Bronchial epithelial cell (primary cell): ENCODE results near the gene SLC7A6. TPM values are rescaled to one million over a fixed set of nuclear protein-coding genes. Genes with fewer than 3 reads are reported as not detected.

Source experiments
- DNase-seq: peaks from one replicate; pipeline ENCODE4 v3.0.0-alpha.2; 2010; ENCODE audit warnings: low read depth
- FAIRE-seq: peaks from 2 replicates; lab custom pipeline; 2011; peaks lifted over from hg19 to GRCh38; lab: Jason Lieb, UNC
- H3K27me3 ChIP-seq: 2 replicates; pipeline ENCODE4 v1.5.1; 2011; ENCODE audit warnings: low read length; ENCODE audit not compliant: control insufficient read depth, insufficient read depth
- H3K36me3 ChIP-seq: 2 replicates; pipeline ENCODE4 v1.5.1; 2011; ENCODE audit warnings: low read length; ENCODE audit not compliant: control insufficient read depth, insufficient read depth
- H3K4me3 ChIP-seq: 2 replicates; pipeline ENCODE4 v1.5.1; 2011; ENCODE audit warnings: mild to moderate bottlenecking, low read depth, low read length, control low read depth
- CTCF ChIP-seq: IDR thresholded peaks from 2 replicates; pipeline ENCODE4 v1.5.1; 2011; ENCODE audit warnings: mild to moderate bottlenecking, moderate library complexity, low read length, control low read depth, inconsistent platforms; ENCODE audit not compliant: insufficient read depth, severe bottlenecking
- total RNA-seq: library from RNA; depleted of rRNA; stranded (reverse); fragments of >200 nt; gene quantifications from 2 replicates; pipeline ENCODE4 v1.2.1, GENCODE V29; 2014

The SLC7A6 gene
- total RNA-seq, 1 donor from 2014 or later: 19.7 TPM

GRCh38 chr16:68324780-68325357, 60.5 kb downstream of the SLC7A6 start:
- FAIRE-seq: no peak
- peaks cover 5% of the 10 kb centered on the region for H3K36me3 ChIP-seq
- no peak overlapping the region for H3K4me3 ChIP-seq
- DNase-seq: peak; percentile 18
- no peak for TF ChIP-seq CTCF
- no peaks in the 10 kb centered on the region for H3K27me3 ChIP-seq

DNA sequence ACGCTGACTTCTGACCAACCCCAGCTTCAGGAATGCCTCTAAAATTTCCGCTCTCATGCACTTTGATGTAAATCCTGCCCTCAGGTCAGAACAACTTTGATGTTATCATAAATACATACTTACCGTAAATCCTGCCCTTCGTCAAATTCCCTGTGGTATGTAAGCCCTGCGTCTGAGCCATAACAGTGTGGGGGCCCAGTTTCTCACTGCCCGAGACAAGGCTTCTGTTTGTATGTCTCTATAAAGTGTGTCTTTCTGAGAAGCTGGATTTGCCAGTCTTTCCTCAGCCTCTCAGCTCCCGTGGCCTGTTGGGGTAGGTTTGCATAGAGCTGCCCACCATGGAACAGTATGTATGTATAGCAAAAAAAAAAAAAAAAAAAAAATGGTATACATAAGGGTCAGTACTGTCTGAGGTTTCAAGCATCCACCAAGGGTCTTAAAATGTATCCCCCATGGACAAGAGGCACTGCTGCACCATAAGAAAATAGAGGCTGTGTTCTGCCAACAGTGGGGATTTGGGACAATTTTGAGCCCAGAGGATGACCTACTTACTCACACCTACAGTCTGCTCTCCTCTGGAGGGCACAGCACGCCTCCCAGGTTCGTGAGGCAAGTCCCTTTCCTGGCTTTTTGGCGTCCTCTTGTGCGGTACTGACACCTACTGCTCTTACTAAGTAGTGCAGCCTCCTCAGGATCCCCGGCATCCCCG, 64.0 kb downstream of the SLC7A6 start:
- Histone ChIP-seq H3K36me3 (peaks cover 3% of the 10 kb centered on the region), H3K27me3 (no peaks in the 10 kb centered on the region), H3K4me3 (no peak overlapping the region)
- DNase-seq: peak; percentile 75
- no peak for FAIRE-seq
- TF ChIP-seq CTCF: peak; percentile 91

GRCh38 chr16:68328860-68329390, 64.6 kb downstream of the SLC7A6 start:
- no peaks in the 10 kb centered on the region for H3K27me3 ChIP-seq
- H3K36me3 ChIP-seq: peaks cover 3% of the 10 kb centered on the region
- no peak for FAIRE-seq
- no peak for DNase-seq
- no peak for TF ChIP-seq CTCF
- H3K4me3 ChIP-seq: no peak overlapping the region

DNA sequence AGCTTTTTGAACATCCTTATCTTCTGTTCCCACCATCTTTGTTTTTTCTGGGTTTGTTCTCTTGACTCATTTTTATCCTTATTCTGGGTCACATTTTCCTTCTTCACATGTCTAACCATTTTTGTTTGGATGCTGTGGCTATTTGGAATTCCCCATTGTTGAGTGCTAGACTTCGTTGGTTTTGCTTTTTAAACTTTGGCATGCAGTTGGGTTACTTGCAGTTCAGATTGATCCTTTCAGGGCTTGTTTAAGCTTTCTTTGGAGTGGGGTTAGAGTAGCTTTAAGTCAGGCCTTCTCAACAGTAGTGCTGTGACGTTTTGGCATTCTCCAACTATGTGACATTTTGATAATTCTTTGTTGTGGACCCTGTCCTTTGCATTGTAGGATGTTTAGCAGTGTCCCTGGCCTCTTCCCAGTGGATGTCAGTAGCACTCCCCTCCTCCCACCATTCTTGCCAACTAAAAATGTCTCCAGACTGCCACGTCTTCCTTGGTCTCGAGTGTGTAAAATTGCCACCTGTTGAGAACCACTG, 67.6 kb downstream of the SLC7A6 start:
- DNase-seq: no peak
- H3K4me3 ChIP-seq: no peak overlapping the region
- no peak for FAIRE-seq
- H3K36me3 ChIP-seq: no peaks in the 10 kb centered on the region
- no peak for TF ChIP-seq CTCF
- no peaks in the 10 kb centered on the region for H3K27me3 ChIP-seq

DNA sequence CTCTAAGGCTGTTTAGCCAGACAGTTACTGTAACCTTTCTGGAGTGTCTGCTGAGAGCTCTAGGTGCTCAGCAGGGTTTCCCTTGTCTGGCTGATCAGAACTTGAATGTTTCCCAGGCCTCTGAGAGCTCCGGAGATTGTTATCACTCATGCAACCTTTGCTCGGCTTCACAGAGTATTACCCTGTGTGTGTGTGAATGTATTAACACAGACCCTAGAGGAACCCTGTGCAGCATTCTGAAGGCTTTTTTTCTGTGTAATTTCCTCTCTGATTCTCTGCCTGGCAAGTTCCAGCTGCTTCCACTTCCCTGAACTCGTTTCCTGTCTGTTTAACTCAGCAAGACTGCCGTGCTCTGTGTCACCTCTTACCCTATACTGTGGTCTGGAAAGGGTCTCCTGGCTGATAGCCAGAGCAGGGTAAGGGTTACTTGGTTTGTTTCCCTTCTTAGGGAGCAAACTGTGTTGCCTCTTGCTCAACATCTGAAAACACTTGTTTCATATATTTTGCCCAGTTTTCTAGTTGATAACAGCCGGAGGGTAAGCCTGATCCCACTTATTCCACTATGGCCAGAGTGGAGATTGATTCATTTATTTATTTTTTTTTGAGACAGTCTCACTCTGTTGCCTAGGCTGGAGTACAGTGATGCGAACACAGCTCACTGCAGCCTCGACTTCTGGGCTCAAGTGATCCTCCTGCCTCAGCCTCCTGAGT, 68.2 kb downstream of the SLC7A6 start:
- FAIRE-seq (no peak), DNase-seq (peak; percentile 33)
- TF ChIP-seq CTCF: no peak
- peaks cover 2% of the 10 kb centered on the region for H3K36me3 ChIP-seq
- no peak overlapping the region for H3K4me3 ChIP-seq
- no peaks in the 10 kb centered on the region for H3K27me3 ChIP-seq
